GM12874 (cell line): ENCODE data around the gene CD58.

Experiments used
- TF ChIP-seq, protein P1 (sequence below): IDR thresholded peaks from 2 replicates; pipeline ENCODE4 v1.5.1; 2011; ENCODE audit warnings: low read depth, mild to moderate bottlenecking, control low read depth, low read length, moderate library complexity; ENCODE audit not compliant: insufficient read depth

The CD58 gene

DNA sequence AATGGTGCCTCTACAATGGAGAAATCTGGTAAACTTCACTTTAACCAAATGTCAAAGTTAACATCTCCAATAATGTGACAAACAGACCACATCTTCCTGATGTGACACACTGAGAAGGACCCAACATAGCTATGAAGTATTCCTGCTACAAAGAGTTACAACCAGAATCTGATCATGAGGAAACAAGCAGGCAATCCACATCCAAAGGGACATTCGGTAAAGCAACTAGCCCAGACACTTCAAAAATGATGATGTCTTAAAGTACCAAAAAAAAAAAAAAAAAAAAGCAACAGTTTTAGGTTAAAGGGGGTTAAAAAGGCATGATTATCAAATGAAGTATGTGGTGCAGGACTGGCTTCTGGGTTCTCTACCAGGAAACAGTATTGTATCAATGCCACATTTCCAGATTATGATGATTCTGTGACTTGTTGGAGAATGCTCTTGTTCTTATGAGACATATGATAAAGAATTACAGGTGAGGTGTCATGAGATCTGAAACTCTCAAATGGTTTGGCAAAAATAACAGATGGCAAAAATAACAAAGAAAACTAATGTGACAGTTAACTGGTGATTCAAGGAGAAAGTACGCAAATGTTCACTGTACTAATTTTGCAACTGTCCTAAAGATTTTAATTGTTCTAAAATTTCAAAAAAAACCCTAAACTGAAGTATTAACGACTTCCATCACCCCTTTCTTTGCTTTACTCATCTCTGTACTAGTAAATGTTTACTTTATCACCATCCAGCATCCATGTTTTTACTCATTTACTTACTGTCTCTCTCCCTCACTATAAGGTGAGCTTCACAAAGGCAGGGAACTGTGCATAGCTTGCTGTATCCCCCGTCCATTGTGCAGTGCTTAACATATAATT is 2.8 kb downstream of the CD58 start:
- TF ChIP-seq, protein P1, sequence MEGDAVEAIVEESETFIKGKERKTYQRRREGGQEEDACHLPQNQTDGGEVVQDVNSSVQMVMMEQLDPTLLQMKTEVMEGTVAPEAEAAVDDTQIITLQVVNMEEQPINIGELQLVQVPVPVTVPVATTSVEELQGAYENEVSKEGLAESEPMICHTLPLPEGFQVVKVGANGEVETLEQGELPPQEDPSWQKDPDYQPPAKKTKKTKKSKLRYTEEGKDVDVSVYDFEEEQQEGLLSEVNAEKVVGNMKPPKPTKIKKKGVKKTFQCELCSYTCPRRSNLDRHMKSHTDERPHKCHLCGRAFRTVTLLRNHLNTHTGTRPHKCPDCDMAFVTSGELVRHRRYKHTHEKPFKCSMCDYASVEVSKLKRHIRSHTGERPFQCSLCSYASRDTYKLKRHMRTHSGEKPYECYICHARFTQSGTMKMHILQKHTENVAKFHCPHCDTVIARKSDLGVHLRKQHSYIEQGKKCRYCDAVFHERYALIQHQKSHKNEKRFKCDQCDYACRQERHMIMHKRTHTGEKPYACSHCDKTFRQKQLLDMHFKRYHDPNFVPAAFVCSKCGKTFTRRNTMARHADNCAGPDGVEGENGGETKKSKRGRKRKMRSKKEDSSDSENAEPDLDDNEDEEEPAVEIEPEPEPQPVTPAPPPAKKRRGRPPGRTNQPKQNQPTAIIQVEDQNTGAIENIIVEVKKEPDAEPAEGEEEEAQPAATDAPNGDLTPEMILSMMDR = no peak

- TF ChIP-seq, protein P1 = no peak
These were observed 5.6 kb downstream of the CD58 start for GRCh38 chr1:116565222-116565621.

- TF ChIP-seq, protein P1 = no peak
These were observed 6.4 kb downstream of the CD58 start for GRCh38 chr1:116564426-116564825.

GRCh38 chr1:116561563-116561962 is 9.3 kb downstream of the CD58 start:
- TF ChIP-seq, protein P1 = no peak

DNA sequence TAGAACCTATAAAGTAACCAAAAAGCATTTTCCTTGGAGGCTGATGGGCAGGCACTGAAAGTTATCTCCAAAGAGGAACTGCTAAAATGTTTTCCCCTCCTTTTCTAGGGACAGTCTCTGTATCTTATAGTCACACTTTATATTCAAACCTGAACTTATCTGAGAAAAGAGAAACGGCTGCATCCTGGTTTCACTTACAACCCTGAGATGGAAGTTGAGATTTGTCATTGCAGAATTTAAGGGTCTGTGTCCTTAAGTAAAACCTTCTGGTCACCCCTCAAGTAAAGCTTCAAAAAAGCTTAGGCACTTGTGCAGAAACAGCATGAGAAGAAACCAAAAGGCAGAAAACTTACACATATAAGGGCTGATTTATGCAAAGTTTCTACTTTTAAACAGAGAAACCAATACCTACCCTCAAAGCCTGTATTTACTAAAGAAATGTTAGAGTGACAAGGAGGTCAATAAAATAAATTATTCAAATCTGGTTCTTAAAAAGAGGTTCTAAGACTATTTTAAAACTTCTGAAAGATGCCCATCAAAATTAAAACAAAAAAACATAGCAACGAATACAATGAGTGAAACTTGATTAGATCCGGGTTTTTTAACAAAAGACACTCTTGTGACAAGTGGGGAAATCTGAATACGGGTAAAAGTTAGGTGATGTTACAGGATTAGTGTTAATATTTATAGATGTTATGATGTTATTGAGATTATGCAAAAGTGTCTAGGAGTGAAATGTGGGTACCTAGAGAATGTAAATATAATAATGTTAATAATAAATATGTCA is 9.9 kb downstream of the CD58 start:
- TF ChIP-seq, protein P1 = no peak

- TF ChIP-seq, protein P1 = no peak
These were observed 11.5 kb downstream of the CD58 start for GRCh38 chr1:116559304-116559761.

GRCh38 chr1:116558571-116558970 is 12.3 kb downstream of the CD58 start:
- TF ChIP-seq, protein P1 = no peak
